A673 (cell line): ENCODE results near the gene BPTF.
"Not testable (repeated sequence)": the region's sequence is repeated elsewhere in the genome, so short reads cannot be mapped to it uniquely, and the experiment has no call there.

Source experiments
- CTCF ChIP-seq: fragments of 300-800, 200-600 bp; sonication (generic); conservative IDR thresholded peaks from 2 replicates; pipeline ENCODE4 v1.5.1; 2017; ENCODE audit warnings: low read depth, mild to moderate bottlenecking, antibody characterized with exemption, low read length, moderate library complexity, mixed read lengths
- EZH2 ChIP-seq: fragments of 200-600 bp; sonication (generic); IDR thresholded peaks from 2 replicates; pipeline ENCODE4 v1.6.1; 2017; ENCODE audit warnings: borderline replicate concordance, low read depth, mild to moderate bottlenecking, mixed read lengths, antibody characterized with exemption, low read length; ENCODE audit not compliant: poor library complexity, severe bottlenecking

GRCh38 chr17:67976306-67976705 lies 151.0 kb downstream of the BPTF start:
- not testable (repeated sequence) for TF ChIP-seq CTCF, EZH2
